ENCODE data around the gene PSMA4.
A peak's percentile ranks its signal among the peaks of the same experiment; 100 is the strongest.
"Not testable (repeated sequence)": the region's sequence is repeated elsewhere in the genome, so short reads cannot be mapped to it uniquely, and the experiment has no call there.

The PSMA4 gene

GRCh38 chr15:78537266-78537905 lies 2.9 kb upstream of the PSMA4 start:
- no peak overlapping the region for H3K4me3 ChIP-seq (ENCODE audit: low read depth, low read length)
- DNase-seq (ENCODE audit: low read depth) = no peak
- TF ChIP-seq, protein P1, sequence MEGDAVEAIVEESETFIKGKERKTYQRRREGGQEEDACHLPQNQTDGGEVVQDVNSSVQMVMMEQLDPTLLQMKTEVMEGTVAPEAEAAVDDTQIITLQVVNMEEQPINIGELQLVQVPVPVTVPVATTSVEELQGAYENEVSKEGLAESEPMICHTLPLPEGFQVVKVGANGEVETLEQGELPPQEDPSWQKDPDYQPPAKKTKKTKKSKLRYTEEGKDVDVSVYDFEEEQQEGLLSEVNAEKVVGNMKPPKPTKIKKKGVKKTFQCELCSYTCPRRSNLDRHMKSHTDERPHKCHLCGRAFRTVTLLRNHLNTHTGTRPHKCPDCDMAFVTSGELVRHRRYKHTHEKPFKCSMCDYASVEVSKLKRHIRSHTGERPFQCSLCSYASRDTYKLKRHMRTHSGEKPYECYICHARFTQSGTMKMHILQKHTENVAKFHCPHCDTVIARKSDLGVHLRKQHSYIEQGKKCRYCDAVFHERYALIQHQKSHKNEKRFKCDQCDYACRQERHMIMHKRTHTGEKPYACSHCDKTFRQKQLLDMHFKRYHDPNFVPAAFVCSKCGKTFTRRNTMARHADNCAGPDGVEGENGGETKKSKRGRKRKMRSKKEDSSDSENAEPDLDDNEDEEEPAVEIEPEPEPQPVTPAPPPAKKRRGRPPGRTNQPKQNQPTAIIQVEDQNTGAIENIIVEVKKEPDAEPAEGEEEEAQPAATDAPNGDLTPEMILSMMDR (IDR thresholded peaks at IDR 0.05; ENCODE audit: insufficient read depth, low read depth, low read length, missing control alignments) = no peak

DNA sequence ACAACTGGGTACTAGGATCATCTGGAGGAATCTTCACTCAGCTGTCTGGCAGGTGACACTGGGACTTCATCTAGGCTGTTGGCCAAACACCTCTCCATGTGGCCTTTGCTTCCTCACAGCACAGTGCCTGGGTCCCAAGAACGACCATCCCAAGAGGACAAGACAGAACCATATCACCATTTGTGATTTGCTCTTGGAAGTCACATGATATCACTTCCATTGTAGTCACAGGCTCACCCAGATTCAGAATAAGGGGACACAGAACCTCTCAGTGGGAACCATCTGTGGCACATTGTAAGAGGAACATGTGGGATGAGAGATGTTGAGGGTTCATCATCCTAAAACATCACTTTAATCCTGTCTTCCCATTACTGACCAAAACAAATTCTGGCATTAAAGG lies 1.9 kb upstream of the PSMA4 start:
- no peak overlapping the region for H3K4me3 ChIP-seq (ENCODE audit: low read depth, low read length)
- no peak for DNase-seq (ENCODE audit: low read depth)
- TF ChIP-seq, protein P1 (IDR thresholded peaks at IDR 0.05; ENCODE audit: insufficient read depth, low read depth, low read length, missing control alignments) = no peak

DNA sequence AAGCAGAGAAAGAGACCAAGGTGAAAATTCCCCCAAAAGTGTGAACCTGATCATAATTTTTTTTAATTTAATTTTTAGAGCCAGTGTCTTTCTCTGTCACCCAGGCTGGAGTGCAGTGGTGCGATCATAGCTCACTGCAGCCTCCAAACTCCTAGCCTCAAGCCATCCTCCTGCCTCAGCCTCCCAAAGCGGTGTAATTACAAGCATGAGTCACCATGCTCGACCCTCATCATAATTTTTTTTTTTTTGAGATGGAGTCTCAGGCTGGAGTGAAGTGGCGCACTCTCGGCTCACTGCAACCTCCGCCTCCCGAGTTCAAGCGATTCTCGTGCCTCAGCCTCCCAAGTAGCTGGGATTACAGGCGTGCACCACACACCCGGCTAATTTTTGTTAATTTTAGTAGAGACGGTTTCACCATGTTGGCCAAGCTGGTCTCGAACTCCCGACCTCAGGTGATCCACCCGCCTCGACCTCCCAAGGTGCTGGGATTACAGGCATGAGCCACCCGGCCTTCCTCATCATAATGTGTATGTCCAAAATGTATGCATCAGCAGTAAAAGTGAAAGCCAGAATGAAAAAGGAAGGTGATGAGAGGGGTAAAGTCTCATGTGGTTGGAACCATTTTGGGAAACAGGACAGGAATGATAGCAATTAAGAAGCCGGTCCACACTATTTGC lies 642 bp upstream of the PSMA4 start:
- DNase-seq (ENCODE audit: low read depth) = not testable (repeated sequence)
- H3K4me3 ChIP-seq (ENCODE audit: low read depth, low read length) = peak overlapping the region; percentile 94

GRCh38 chr15:78540871-78541743 lies 863 bp downstream of the PSMA4 start:
- H3K4me3 ChIP-seq (ENCODE audit: low read depth, low read length) = peak overlapping the region; percentile 94
- no peak for DNase-seq (ENCODE audit: low read depth)
- TF ChIP-seq, protein P1 (IDR thresholded peaks at IDR 0.05; ENCODE audit: insufficient read depth, low read depth, low read length, missing control alignments) = no peak

GRCh38 chr15:78541744-78542034 lies 1.4 kb downstream of the PSMA4 start:
- DNase-seq (ENCODE audit: low read depth) = no peak
- H3K4me3 ChIP-seq (ENCODE audit: low read depth, low read length) = peak overlapping the region; percentile 94
- TF ChIP-seq, protein P1 (IDR thresholded peaks at IDR 0.05; ENCODE audit: insufficient read depth, low read depth, low read length, missing control alignments) = no peak

- no peak overlapping the region for H3K4me3 ChIP-seq (ENCODE audit: low read depth, low read length)
- TF ChIP-seq, protein P1 (IDR thresholded peaks at IDR 0.05; ENCODE audit: insufficient read depth, low read depth, low read length, missing control alignments) = no peak
- DNase-seq (ENCODE audit: low read depth) = no peak
These were observed 2.4 kb downstream of the PSMA4 start for GRCh38 chr15:78542647-78543046.

DNA sequence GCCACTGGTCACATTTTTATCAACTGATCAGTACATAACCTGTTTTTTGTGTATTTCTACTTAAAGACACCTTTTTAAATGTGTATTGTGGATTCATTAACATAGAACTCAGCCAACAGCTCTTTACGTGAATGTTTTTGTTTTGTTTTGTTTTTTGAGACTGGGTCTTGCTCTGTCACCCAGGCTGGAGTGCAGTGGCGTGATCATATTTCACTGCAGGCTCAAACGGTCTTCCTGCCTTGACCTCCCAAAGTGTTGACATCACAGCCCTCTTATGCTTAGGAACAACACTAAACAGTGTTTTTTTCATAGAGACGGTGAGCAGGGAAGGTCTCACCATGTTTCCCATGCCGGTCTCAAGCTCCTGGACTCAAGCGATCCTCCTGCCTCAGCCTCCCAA lies 9.9 kb downstream of the PSMA4 start:
- TF ChIP-seq, protein P1 (IDR thresholded peaks at IDR 0.05; ENCODE audit: insufficient read depth, low read depth, low read length, missing control alignments) = no peak
- no peak for DNase-seq (ENCODE audit: low read depth)
- no peak overlapping the region for H3K4me3 ChIP-seq (ENCODE audit: low read depth, low read length)

All from GM12865 (cell line).